ENCODE results near the gene TCEAL4. TPM values are rescaled to one million over a fixed set of nuclear protein-coding genes. Genes with fewer than 3 reads are reported as not detected.

Gene TCEAL4
- total RNA-seq, 1 experiment from 2014 or later, result 63.7 TPM

- ChIA-PET CTCF (interaction anchor here (0.6 to 1.0 kb wide), 3 partner anchors 27 to 170 kb away, joined by 4 to 7 read pairs (median 4); no protein-coding TSS in a partner anchor), POLR2A (interaction anchor here (0.6 to 0.9 kb wide), 2 partner anchors 26 to 274 kb away, joined by 4 read pairs; no protein-coding TSS in a partner anchor)
- Mint-ChIP-seq H3K36me3 (ENCODE audit: insufficient read depth, unreplicated experiment) (no peaks in the 10 kb centered on the region), H3K27ac (ENCODE audit: low read depth, unreplicated experiment) (no peak overlapping the region), H3K4me1 (ENCODE audit: insufficient read depth, unreplicated experiment) (peaks cover 7% of the 10 kb centered on the region), H3K4me3 (ENCODE audit: unreplicated experiment) (no peak overlapping the region), H3K27me3 (ENCODE audit: insufficient read depth, unreplicated experiment) (peaks cover 23% of the 10 kb centered on the region), H3K9me3 (ENCODE audit: unreplicated experiment) (no peaks in the 10 kb centered on the region)
- DNase-seq (ENCODE audit: unreplicated experiment), result peak; percentile 25
- intact Hi-C loops (cut with micrococcal nuclease), result no loop called here
- no peak for TF ChIP-seq CTCF (IDR thresholded peaks at IDR 0.05; ENCODE audit: unreplicated experiment)
- no TSS peak for BruUV-seq (replicated peaks)
These were observed 19.6 kb upstream of the TCEAL4 start for GRCh38 chrX:103565752-103566151.

- H3K4me1 Mint-ChIP-seq (ENCODE audit: insufficient read depth, unreplicated experiment), result no peaks in the 10 kb centered on the region
- no TSS peak for BruUV-seq (replicated peaks)
- ChIA-PET POLR2A (no interaction called here), CTCF (no interaction called here)
- TF ChIP-seq CTCF (IDR thresholded peaks at IDR 0.05; ENCODE audit: unreplicated experiment), result no peak
- intact Hi-C loops (cut with micrococcal nuclease), result no loop called here
- no peak for DNase-seq (ENCODE audit: unreplicated experiment)
- no peaks in the 10 kb centered on the region for H3K36me3 Mint-ChIP-seq (ENCODE audit: insufficient read depth, unreplicated experiment)
- no peaks in the 10 kb centered on the region for H3K9me3 Mint-ChIP-seq (ENCODE audit: unreplicated experiment)
- H3K27me3 Mint-ChIP-seq (ENCODE audit: insufficient read depth, unreplicated experiment), result peaks cover 12% of the 10 kb centered on the region
- H3K27ac Mint-ChIP-seq (ENCODE audit: low read depth, unreplicated experiment), result no peak overlapping the region
- no peak overlapping the region for H3K4me3 Mint-ChIP-seq (ENCODE audit: unreplicated experiment)
These were observed 14.2 kb upstream of the TCEAL4 start for GRCh38 chrX:103571121-103571520.

GRCh38 chrX:103571726-103572125 is 13.6 kb upstream of the TCEAL4 start:
- no peak for TF ChIP-seq CTCF (IDR thresholded peaks at IDR 0.05; ENCODE audit: unreplicated experiment)
- H3K36me3 Mint-ChIP-seq (ENCODE audit: insufficient read depth, unreplicated experiment), result no peaks in the 10 kb centered on the region
- intact Hi-C loops (cut with micrococcal nuclease), result no loop called here
- no TSS peak for BruUV-seq (replicated peaks)
- H3K27ac Mint-ChIP-seq (ENCODE audit: low read depth, unreplicated experiment), result no peak overlapping the region
- H3K4me1 Mint-ChIP-seq (ENCODE audit: insufficient read depth, unreplicated experiment), result no peaks in the 10 kb centered on the region
- no peaks in the 10 kb centered on the region for H3K9me3 Mint-ChIP-seq (ENCODE audit: unreplicated experiment)
- ChIA-PET CTCF (no interaction called here), POLR2A (interaction anchor here (0.6 kb wide), 1 partner anchor 115 kb away, joined by 3 read pairs; the partner anchor contains the start of gene MORF4L2)
- peaks cover 12% of the 10 kb centered on the region for H3K27me3 Mint-ChIP-seq (ENCODE audit: insufficient read depth, unreplicated experiment)
- DNase-seq (ENCODE audit: unreplicated experiment), result no peak
- no peak overlapping the region for H3K4me3 Mint-ChIP-seq (ENCODE audit: unreplicated experiment)

GRCh38 chrX:103573202-103573601 is 12.1 kb upstream of the TCEAL4 start:
- Mint-ChIP-seq H3K4me1 (ENCODE audit: insufficient read depth, unreplicated experiment) (no peaks in the 10 kb centered on the region), H3K27ac (ENCODE audit: low read depth, unreplicated experiment) (no peak overlapping the region), H3K36me3 (ENCODE audit: insufficient read depth, unreplicated experiment) (no peaks in the 10 kb centered on the region), H3K4me3 (ENCODE audit: unreplicated experiment) (no peak overlapping the region), H3K9me3 (ENCODE audit: unreplicated experiment) (no peaks in the 10 kb centered on the region), H3K27me3 (ENCODE audit: insufficient read depth, unreplicated experiment) (peaks cover 12% of the 10 kb centered on the region)
- DNase-seq (ENCODE audit: unreplicated experiment), result no peak
- CTCF ChIA-PET, result interaction anchor here (0.6 to 0.7 kb wide), 2 partner anchors 253 to 258 kb away, joined by 3 read pairs; no protein-coding TSS in a partner anchor
- TF ChIP-seq CTCF (IDR thresholded peaks at IDR 0.05; ENCODE audit: unreplicated experiment), result no peak
- no TSS peak for BruUV-seq (replicated peaks)
- intact Hi-C loops (cut with micrococcal nuclease), result no loop called here
- POLR2A ChIA-PET, result no interaction called here
